Fibroblast of villous mesenchyme (primary cell): ENCODE results near the gene LTA. TPM values are rescaled to one million over a fixed set of nuclear protein-coding genes. Genes with fewer than 3 reads are reported as not detected.

Experiments used
- DNase-seq: peaks from one replicate; pipeline ENCODE4 v3.0.0-alpha.2; 2010; ENCODE audit warnings: low read depth
- H3K4me3 ChIP-seq: 2 replicates; pipeline ENCODE4 v1.5.1; 2011; ENCODE audit warnings: low read depth, mild to moderate bottlenecking, low read length
- small RNA-seq: library from RNA; depleted of rRNA; stranded (forward); fragments of <200 nt; gene quantifications from one replicate; pipeline ENCODE3, GENCODE V24; 2012
- total RNA-seq: library from RNA; depleted of rRNA; stranded (reverse); fragments of >200 nt; gene quantifications from 2 replicates; pipeline ENCODE4 v1.2.3, GENCODE V29; 2012
- TF ChIP-seq, protein P1 (sequence below): IDR thresholded peaks from 2 replicates; pipeline ENCODE4 v1.5.1; 2012; ENCODE audit warnings: low read depth, mild to moderate bottlenecking, low read length; ENCODE audit not compliant: insufficient read depth

Gene LTA
- total RNA-seq, 1 donor: not detected

- H3K4me3 ChIP-seq: peak overlapping the region; percentile 77
- TF ChIP-seq, protein P1, sequence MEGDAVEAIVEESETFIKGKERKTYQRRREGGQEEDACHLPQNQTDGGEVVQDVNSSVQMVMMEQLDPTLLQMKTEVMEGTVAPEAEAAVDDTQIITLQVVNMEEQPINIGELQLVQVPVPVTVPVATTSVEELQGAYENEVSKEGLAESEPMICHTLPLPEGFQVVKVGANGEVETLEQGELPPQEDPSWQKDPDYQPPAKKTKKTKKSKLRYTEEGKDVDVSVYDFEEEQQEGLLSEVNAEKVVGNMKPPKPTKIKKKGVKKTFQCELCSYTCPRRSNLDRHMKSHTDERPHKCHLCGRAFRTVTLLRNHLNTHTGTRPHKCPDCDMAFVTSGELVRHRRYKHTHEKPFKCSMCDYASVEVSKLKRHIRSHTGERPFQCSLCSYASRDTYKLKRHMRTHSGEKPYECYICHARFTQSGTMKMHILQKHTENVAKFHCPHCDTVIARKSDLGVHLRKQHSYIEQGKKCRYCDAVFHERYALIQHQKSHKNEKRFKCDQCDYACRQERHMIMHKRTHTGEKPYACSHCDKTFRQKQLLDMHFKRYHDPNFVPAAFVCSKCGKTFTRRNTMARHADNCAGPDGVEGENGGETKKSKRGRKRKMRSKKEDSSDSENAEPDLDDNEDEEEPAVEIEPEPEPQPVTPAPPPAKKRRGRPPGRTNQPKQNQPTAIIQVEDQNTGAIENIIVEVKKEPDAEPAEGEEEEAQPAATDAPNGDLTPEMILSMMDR: no peak
These were observed 47.9 kb downstream of the LTA start for GRCh38 chr6:31619805-31620585.

GRCh38 chr6:31620586-31621319 is 48.7 kb downstream of the LTA start, which contains the start of gene PRRC2A:
PRRC2A (plus strand) TSS chr6:31620715; CDS start chr6:31622790, 2,075 bp downstream.
- no peak for DNase-seq
- TF ChIP-seq, protein P1: no peak
- peak within 1 kb of the TSS; percentile 77 for H3K4me3 ChIP-seq

More at GRCh38 chr6:31619805-31620585, 47.9 kb downstream of the LTA start:
- DNase-seq: peak; percentile 100

GRCh38 chr6:31621320-31621939 is 49.3 kb downstream of the LTA start:
- no peak for DNase-seq
- TF ChIP-seq, protein P1: no peak

DNA sequence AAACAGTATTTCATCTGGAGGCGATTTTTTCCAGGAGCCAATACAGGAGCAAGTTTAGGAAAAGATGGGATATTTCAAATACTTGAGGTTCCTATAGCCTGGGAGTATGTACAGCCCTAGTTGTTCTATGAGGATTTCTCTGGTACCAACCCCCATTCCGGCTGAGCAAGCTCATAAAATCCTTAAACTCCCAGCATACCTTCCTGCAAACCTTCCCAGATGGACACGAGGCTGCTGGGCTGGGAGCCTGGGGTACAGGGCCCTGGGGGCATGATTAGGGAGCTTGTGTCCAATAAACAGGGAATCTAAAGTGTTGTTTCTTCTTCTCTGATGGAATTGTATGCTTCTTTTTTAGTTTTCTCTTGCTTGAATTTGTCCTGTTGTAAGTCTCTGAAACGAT is 49.9 kb downstream of the LTA start:
- peak overlapping the region; percentile 77 for H3K4me3 ChIP-seq
- DNase-seq: peak; percentile 46
- TF ChIP-seq, protein P1: no peak

More at GRCh38 chr6:31621320-31621939, 49.3 kb downstream of the LTA start:
- H3K4me3 ChIP-seq: peak overlapping the region; percentile 77

DNA sequence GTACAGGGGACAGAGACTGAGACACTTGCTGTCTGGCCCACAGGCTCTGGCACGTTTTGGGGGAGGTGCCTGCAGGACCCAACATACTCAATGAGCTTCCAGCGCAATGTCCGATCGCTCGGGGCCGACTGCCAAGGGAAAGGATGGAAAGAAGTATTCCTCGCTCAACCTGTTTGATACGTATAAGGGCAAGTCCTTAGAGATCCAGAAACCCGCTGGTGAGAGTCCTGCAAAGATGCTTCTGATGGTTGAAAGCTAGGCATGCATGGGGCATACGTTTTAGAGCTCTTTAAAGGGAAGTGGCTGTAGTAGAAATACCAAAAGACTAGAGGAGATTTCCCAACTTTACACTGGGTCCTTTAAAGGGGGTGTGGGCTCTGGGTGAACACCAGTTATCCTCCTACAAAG is 50.6 kb downstream of the LTA start:
- TF ChIP-seq, protein P1: no peak
- no peak for DNase-seq
- peak overlapping the region; percentile 77 for H3K4me3 ChIP-seq

Small RNA genes within 50 kb of the gene (small RNA-seq; reads per million reads assigned to genes)
- gene SNORA38 (136 reads per million, percentile 97 among the genes with 10 or more reads in this experiment), gene SNORD117 (606 reads per million, percentile 99 among the genes with 10 or more reads in this experiment), gene SNORD84 (not detected), gene UQCRHP1 (not detected)

Other genes with a start within 250 kb of the LTA start
- gene HLA-B, start 215.1 kb upstream of the LTA start, total RNA-seq: 475 and 661 TPM in 2 replicates
- 45.3 and 54.8 TPM in 2 replicates for gene MICA, start 168.7 kb upstream of the LTA start, total RNA-seq
- 15.5 and 30.7 TPM in 2 replicates for gene MICB, start 74.1 kb upstream of the LTA start, total RNA-seq
- not detected in 2 replicates for gene MCCD1, start 43.3 kb upstream of the LTA start, total RNA-seq
- gene DDX39B, start 30.3 kb upstream of the LTA start, total RNA-seq: 407 and 463 TPM in 2 replicates
- gene ATP6V1G2, start 25.7 kb upstream of the LTA start, total RNA-seq: 1.3 and 3.0 TPM in 2 replicates
- gene NFKBIL1, start 24.7 kb upstream of the LTA start, total RNA-seq: 12.5 and 20.3 TPM in 2 replicates
- gene TNF, start 3.3 kb downstream of the LTA start, total RNA-seq: under 0.01 TPM in 2 replicates
- gene LTB, start 10.1 kb downstream of the LTA start, total RNA-seq: 0.32 TPM in 1 of 2 replicates, not detected in the other
- not detected in 2 replicates for gene LST1, start 14.0 kb downstream of the LTA start, total RNA-seq
- not detected in 2 replicates for gene NCR3, start 20.7 kb downstream of the LTA start, total RNA-seq
- gene AIF1, start 42.9 kb downstream of the LTA start, total RNA-seq: not detected in 2 replicates
- 75.4 and 84.2 TPM in 2 replicates for gene PRRC2A, start 48.4 kb downstream of the LTA start, total RNA-seq
- 123 and 166 TPM in 2 replicates for gene BAG6, start 80.4 kb downstream of the LTA start, total RNA-seq
- 0.43 and 0.97 TPM in 2 replicates for gene APOM, start 83.6 kb downstream of the LTA start, total RNA-seq
- 20.7 and 21.9 TPM in 2 replicates for gene C6orf47, start 88.5 kb downstream of the LTA start, total RNA-seq
- 16.1 and 20.7 TPM in 2 replicates for gene GPANK1, start 92.7 kb downstream of the LTA start, total RNA-seq
- gene CSNK2B, start 93.8 kb downstream of the LTA start, total RNA-seq: 136 and 144 TPM in 2 replicates
- gene LY6G5B, start 97.7 kb downstream of the LTA start, total RNA-seq: 3.2 and 3.9 TPM in 2 replicates
- 0.43 and 0.64 TPM in 2 replicates for gene LY6G5C, start 108.8 kb downstream of the LTA start, total RNA-seq
- gene ABHD16A, start 131.0 kb downstream of the LTA start, total RNA-seq: 43.2 and 76.0 TPM in 2 replicates
- gene LY6G6F, start 134.6 kb downstream of the LTA start, total RNA-seq: not detected in 2 replicates
- gene LY6G6D, start 143.1 kb downstream of the LTA start, total RNA-seq: not detected in 2 replicates
- not detected in 2 replicates for gene LY6G6C, start 149.5 kb downstream of the LTA start, total RNA-seq
- gene MPIG6B, start 151.1 kb downstream of the LTA start, total RNA-seq: not detected in 2 replicates
- 60.5 and 68.0 TPM in 2 replicates for gene DDAH2, start 157.0 kb downstream of the LTA start, total RNA-seq
- gene CLIC1, start 164.2 kb downstream of the LTA start, total RNA-seq: 586 and 701 TPM in 2 replicates
- 9.5 and 13.9 TPM in 2 replicates for gene MSH5, start 167.7 kb downstream of the LTA start, total RNA-seq
- gene SAPCD1, start 190.4 kb downstream of the LTA start, total RNA-seq: 0.43 and 1.3 TPM in 2 replicates
- gene VWA7, start 205.0 kb downstream of the LTA start, total RNA-seq: under 0.01 TPM in 2 replicates
- gene VARS1, start 223.5 kb downstream of the LTA start, total RNA-seq: 60.0 and 73.1 TPM in 2 replicates
- 21.6 and 23.7 TPM in 2 replicates for gene LSM2, start 234.7 kb downstream of the LTA start, total RNA-seq
- 0.86 and 0.97 TPM in 2 replicates for gene HSPA1L, start 243.0 kb downstream of the LTA start, total RNA-seq
- 77.0 and 132 TPM in 2 replicates for gene HSPA1A, start 243.3 kb downstream of the LTA start, total RNA-seq